GM10248 (cell line): Measurements from ENCODE around the gene LAYN.

Experiments
- CTCF ChIA-PET: fragments of 300-600 bp; sonication (Branson Sonifier 250); formaldehyde crosslinking; extraction: SDS; loops from one replicate; lab custom pipeline; 2021; ENCODE audit warnings: antibody characterized with exemption; lab: Yijun Ruan, JAX
- POLR2A ChIA-PET: fragments of 350-650 bp; sonication (Branson Sonifier 250); formaldehyde crosslinking; extraction: SDS; loops from one replicate; lab custom pipeline; 2020; ENCODE audit warnings: antibody characterized with exemption; lab: Yijun Ruan, JAX
- DNase-seq: peaks from one replicate; pipeline ENCODE4 v3.0.0; 2012; ENCODE audit errors: extremely low spot score
- TF ChIP-seq, protein P1 (sequence below): IDR thresholded peaks from 2 replicates; pipeline ENCODE4 v1.5.1; 2012; ENCODE audit warnings: mild to moderate bottlenecking, low read depth; ENCODE audit errors: extremely low read depth, missing control alignments, control extremely low read depth

LAYN gene

DNA sequence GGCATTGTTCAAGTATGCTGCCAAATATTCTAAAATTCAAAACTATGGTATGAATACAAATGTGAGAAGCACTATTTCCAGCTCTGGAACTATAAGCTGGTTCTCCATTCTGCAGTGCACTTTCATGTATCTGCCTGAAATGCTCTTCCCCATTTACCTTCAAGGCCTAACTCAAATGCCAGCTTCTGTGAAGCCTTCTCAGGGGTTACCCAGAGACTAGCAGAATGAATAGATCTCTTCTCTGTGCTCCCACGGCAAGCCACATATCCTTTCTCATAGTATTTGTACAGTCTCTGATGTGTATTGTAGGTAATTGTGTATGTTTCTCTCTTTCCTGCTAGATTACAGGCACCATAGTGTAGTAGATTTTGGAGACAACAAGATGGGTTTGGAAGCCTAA, 21.9 kb upstream of the LAYN start:
- POLR2A ChIA-PET = no interaction called here
- CTCF ChIA-PET = no interaction called here
- no peak for DNase-seq
- TF ChIP-seq, protein P1, sequence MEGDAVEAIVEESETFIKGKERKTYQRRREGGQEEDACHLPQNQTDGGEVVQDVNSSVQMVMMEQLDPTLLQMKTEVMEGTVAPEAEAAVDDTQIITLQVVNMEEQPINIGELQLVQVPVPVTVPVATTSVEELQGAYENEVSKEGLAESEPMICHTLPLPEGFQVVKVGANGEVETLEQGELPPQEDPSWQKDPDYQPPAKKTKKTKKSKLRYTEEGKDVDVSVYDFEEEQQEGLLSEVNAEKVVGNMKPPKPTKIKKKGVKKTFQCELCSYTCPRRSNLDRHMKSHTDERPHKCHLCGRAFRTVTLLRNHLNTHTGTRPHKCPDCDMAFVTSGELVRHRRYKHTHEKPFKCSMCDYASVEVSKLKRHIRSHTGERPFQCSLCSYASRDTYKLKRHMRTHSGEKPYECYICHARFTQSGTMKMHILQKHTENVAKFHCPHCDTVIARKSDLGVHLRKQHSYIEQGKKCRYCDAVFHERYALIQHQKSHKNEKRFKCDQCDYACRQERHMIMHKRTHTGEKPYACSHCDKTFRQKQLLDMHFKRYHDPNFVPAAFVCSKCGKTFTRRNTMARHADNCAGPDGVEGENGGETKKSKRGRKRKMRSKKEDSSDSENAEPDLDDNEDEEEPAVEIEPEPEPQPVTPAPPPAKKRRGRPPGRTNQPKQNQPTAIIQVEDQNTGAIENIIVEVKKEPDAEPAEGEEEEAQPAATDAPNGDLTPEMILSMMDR = no peak

DNA sequence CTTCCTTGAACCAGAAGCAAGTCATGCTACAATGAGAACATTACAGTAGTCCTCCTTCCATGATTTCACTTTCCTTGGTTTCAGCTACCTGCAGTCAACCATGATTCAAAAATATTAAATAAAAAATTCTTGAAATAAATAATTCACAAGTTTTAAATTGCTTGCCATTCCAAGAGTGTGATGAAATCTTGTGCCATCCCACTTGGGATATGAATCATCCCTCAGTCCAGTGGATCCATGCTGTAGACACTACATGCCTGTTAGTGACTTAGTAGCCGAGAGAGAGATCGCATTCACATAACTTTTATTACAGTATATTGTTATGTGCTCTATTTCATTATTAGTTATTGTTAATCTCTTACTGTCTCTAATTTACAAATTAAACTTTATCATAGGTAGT, 20.0 kb upstream of the LAYN start:
- ChIA-PET POLR2A (no interaction called here), CTCF (interaction anchor here (1.0 kb wide), 1 partner anchor 11 kb away, joined by 3 read pairs; no protein-coding TSS in a partner anchor)
- DNase-seq = no peak
- TF ChIP-seq, protein P1 = no peak

DNA sequence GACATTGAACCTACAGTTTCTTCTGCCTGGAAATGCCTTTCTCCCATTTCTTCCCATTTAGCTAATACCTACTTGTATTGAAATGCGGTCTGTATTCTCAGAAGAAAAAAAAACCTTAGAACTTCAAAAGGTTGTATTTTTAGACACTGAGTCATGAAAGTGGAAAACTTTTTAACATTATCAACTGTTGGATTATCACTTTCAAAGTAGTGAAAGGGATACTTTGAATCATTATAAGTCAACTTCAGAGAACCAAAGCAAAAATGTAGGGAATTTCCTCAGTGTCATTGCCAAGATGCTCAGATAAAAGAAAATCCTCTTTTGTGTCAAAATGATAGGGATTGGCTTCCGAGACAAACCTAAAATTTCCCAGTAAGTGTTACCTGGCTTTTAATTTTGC, 19.4 kb upstream of the LAYN start:
- TF ChIP-seq, protein P1 = no peak
- POLR2A ChIA-PET = no interaction called here
- CTCF ChIA-PET = no interaction called here
- no peak for DNase-seq

DNA sequence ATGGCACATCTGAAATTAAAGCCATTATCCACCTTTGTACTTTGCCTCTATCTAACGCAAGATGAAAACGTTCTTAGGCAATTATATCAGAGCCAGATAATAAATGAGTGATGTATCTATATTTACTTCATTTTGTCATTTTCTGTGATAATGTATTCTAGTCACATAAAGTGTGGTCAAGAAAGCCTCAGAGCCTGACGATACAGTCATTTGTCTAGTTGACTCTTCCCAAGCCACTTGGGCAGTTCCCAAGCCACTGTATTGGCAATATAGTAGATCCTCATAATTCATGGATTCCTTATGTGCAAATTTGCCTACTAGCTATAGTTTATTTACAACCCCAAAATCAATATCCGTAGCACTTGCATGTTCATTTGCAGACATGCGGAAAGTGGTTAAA, 18.1 kb upstream of the LAYN start:
- TF ChIP-seq, protein P1 = no peak
- CTCF ChIA-PET = interaction anchor here (0.8 to 0.9 kb wide), 2 partner anchors 9 to 16 kb away, joined by 3 read pairs; no protein-coding TSS in a partner anchor
- POLR2A ChIA-PET = no interaction called here

DNA sequence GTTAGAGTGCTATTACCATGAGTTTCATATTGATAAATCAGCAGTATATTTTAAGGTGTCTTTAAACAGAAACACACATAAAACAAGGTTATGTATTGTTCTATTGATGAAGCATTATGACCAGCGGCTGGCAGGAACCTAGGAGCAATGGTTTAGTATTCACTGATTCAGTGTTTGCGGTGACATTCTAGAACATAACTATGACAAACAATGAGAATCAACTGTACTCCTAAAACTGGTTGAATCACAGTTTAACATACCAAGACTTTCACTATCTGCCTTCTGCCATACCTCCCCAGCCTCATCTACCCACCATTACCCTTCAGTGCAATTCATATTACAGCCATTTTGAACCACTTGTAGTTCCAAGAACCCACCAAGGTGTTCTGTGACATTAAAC, 17.2 kb upstream of the LAYN start:
- no peak for DNase-seq
- CTCF ChIA-PET = interaction anchor here (0.8 to 1.5 kb wide), 2 partner anchors 8 to 10 kb away, joined by 3 to 4 read pairs; no protein-coding TSS in a partner anchor
- TF ChIP-seq, protein P1 = no peak
- POLR2A ChIA-PET = no interaction called here

More for the DNA sequence above, 18.1 kb upstream of the LAYN start:
- no peak for DNase-seq

DNA sequence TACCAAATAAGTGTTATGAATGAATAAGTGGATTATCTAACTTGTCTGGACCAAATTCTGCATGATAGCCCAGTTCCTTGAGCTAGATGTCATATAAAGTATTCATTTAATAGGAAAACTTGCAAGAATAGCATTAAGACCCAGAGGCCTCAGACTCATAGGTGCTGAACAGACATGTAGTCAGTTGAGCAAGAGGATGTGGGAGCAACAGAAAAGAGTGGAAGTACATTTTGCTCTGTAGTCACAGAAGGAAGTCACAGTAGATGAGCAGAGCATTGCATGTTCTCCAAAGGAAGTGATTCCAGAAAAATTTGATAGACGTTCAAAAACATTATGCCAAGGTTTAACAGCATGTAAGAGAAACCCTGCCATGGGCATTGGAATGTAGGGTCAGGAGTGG, 16.5 kb upstream of the LAYN start:
- CTCF ChIA-PET = interaction anchor here (1.5 kb wide), 1 partner anchor 10 kb away, joined by 4 read pairs; no protein-coding TSS in a partner anchor
- POLR2A ChIA-PET = no interaction called here

More for the DNA sequence above, 16.5 kb upstream of the LAYN start:
- TF ChIP-seq, protein P1 = no peak
- DNase-seq = no peak
